Inflammatory macrophage (primary cell): ENCODE results near the gene LRMDA.

Experiments used
- DNase-seq, 2 donors: peaks; one replicate each; pipeline ENCODE4 v3.0.0-alpha.2; 2020 to 2022

Gene LRMDA

DNA sequence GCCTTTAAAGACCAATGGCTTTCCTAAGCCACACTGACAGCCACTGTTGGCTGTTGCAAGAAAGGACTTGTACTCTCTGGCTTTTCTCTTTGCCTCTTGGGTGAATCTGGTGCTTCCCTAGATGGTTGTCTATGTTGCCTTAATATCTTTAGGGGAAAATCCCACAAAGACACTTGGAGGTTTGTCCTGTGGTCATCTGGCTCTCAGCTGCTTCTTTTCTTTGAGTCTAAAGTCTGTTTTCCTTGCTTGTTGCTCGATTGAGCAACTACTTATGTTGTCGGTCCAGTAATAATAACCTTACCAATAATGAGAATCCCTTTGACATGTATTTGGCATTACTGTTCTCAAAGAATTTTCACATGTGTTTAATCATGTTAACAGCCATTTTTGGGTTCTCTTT, 537.6 kb downstream of the LRMDA start:
- DNase-seq = no peak

DNA sequence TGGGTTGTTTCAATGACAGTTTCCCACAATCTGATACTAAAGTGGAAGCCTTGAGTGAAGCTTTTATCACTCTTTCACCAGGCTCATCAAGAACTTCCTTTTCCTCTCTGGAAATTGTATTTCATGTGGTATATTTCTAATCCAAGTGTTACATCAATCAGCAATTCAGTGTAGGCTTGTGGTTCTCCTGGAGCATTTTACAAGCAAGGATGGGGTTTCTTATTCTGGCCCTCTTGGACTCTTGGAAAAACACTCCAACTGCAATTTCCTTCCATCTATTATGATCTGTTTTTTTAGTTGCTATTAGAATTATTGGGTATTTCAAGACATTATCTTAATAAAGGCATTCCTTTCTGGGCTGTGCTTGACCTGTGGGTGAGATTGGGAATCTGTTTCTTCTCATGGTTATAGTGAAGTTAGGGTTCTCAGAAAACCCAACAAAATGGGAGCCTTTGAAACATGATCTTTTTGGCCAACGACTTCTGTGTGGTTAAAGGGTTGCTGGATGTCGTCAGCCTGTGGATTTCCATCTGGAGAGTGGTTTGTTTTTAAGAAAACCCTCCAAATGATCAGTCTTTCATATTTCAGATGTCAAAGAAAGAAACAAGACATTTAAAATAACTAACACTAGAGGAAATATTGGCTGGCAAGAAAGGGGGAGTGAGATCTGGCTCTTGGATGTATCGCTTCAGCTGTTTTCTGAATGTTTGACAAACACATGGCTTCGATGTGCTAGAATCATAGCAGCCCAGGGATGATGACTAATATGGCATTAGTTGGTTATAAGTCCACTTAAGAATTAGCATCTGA, 540.2 kb downstream of the LRMDA start:
- DNase-seq = peak in 1 of 2 donors; percentile 5

DNA sequence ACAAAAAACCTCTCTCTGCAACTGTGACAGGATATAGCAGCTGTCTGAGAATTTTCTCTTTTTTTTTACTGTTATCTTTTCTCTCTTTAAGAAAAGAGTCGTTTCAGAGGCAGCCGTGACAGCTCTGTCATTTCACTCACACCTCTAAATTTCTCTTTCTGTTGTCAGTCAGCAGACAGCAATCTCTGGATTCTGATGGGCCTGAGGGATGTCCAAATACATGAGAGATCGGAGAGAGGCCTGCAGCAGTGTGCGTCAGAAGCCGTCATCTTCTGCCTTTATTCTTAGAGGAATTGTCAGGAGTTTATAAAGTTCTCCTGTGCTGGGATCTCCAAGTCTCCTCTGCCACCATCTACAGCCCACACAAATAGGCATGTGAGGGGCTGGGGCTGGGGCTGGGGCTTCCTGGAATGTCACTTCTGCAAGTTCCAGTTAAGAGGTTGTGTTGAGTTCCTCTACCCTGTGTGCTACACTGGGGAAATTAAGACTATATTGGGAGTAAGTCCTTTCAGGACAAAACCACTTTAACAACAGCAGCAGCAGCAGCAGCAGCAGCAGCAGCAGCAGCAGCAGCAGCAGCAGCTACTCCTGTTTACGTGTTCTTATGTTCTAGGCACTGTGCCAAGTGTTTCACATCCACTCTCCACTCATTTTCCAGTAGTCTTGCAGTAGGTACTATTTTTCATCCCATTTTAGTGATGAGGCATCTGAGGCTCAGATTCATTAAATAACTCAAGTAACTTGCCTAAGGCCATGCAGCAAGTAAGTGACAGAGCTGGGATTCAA, 541.3 kb downstream of the LRMDA start:
- DNase-seq = peak; percentile 12 to 38

DNA sequence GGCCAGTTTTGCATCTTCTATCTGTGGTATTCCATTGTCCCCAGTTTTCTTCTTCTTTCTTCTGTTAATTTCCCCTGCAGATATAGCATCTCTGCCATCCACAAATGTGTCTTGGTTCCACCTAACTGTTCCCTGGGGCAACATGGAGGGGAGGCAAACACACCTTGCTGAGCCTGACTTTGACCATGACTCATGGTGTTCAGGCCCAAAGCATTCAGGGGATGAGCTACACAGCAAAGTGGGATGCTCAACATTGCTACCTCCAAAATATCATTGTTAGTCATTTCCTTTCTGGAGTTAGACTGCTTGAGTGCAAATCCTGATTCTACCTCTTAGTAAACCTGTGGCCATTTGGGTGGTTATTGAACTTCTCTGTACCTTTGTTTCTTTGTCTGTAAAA, 542.7 kb downstream of the LRMDA start:
- DNase-seq = no peak

DNA sequence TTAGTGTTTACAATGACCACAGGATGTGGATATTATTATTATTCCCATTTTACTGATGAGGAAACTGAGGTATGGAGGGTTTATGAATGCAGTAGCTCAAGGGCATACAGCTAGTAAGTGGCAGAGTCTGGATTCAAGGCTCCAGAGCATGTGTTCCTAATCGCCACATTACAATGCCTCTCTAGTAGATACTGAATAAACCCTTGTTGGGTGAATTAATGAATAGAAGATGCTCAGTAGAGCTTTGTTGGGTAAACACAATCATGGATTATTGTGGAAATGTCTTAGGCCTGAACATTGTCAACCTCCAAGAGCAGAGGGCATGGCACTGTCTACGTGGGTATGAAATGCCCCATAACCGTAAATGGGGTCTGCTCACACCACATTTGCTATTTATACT, 545.3 kb downstream of the LRMDA start:
- no peak for DNase-seq

DNA sequence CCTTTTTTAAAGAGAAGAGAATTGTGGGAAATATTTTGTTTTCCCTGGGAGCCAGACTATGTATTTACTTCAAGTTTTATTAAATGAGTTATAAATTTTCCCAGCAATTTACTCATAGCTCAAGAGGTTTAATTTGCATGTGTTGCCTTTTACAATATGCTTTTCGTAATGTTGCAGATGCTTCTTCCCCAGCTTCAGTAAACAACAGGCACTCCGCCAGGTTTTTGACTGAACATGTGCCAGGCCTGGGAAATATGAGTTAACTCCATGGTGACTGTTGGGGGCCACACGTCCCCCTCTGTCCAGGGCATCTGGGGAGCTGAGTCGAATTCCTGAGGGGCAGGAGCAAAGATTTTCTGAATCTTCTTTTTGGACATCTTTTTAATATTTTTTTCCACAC, 545.7 kb downstream of the LRMDA start:
- no peak for DNase-seq

DNA sequence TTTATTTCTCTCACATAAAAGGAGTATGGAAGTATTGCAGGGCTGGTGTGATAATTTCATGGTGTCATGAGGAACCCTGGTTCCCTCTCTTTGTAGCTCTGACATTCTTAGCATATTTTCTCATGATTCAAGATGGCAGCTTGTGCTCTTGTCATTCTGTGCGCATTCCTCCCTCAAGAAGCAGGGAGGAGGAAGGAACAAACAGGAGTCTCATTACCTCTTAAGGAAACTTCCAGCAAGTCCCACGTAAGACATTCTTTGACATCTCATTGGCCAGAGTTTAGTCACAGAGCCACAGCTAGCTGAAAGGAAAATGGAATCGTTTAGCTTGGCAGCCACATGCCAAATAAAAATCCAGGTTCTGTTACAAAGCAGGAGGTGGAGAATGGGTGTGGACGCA, 546.8 kb downstream of the LRMDA start:
- DNase-seq = no peak

DNA sequence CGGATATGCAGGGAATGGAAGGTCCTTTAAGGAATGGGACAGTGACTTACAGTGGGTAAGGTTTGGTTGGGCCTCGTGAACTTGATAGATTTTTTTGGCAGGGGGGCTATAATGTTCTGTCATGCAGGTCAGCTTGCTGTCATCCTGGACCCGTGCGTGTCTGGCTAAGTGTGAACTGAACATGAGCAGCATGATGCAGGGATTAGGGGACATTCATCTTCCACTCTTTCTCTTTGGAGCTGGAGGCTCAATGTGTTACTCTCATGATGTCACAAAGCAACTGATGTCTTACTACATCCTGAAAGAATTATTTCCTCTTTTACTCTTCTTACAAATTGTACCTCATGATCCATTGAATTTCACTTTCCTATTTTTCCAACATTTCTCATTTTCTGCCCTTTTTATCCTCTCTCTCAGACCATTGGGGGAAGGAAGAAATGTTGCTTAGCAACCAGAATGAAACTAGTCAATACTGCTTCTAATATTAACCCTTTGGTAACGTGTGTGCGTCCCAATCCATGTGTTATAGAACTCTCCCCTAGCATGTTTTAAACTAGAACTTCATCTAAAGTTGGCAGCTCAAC, 549.1 kb downstream of the LRMDA start:
- DNase-seq = peak; percentile 10 to 54

DNA sequence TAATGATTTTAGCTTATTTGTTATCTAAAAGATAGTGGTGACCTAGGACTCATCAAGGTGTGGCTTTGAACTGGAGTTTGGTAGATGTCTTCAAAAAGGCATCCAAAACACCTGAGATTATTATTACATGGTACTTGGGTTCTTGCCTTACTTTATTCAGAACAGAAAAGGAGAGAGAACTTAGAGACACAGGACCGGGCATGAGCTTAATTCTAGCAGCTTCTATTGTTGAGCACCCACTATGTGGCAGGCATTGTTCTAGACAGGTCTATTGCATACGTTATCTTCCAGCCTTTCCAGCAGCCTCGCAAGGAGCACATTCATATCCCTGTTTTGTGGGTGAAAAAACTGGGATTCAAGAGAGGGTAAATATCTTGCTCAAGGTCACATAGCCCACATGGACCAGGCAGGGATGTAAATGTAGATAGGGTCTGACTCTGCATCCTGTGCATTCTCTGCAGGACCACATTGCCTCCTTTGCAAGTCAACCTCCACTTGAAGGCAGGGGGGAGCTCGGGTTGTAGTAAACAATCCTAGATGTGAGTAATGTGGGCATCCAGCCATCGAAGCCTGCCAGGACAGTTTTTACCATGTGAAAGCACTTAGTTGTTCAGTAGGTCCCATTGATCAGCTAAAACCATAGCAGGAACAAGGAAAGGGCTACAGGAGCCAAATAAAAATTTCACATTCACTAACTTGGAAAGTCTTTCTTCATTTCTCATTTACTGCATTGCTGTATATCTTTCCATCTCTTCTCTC, 551.4 kb downstream of the LRMDA start:
- DNase-seq = no peak

DNA sequence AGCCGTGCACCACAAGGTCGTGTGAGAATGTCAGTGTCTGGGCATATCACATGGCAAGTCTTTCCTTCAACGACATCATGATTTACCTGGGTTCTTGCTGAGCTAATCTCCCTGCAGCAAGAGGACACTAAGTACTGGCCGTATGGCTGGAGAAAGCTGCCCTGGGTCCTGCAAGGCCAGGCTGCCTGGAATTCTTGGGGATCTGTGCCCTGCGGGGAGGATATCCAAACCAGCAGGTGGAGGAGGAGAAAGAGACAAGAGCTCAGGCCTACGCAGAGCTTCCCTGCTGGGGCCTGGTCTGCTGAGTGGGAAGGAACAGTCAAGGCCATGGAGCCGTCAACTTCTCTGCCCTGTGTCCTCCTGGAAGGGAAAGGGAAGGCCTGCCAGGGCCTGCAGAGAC, 552.6 kb downstream of the LRMDA start:
- DNase-seq = no peak

DNA sequence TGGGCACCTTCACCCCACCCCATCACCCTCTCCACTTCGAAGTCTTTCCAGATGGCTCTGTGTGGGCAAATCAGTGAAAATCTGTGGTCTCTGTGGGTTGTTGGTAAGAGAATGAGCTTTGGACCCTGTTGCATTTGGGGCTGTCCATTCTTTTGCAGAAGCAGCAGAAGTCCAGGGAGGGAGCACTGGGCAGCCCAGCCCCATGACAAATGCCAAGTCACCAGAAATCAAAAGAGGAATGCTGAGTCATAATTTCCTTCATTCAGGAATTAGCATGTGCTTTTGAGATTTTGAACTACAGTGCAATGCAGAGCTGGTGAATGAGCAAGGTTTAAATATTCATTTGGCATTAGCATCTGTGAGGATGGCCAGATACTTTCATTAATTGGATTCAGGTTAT, 556.2 kb downstream of the LRMDA start:
- no peak for DNase-seq

DNA sequence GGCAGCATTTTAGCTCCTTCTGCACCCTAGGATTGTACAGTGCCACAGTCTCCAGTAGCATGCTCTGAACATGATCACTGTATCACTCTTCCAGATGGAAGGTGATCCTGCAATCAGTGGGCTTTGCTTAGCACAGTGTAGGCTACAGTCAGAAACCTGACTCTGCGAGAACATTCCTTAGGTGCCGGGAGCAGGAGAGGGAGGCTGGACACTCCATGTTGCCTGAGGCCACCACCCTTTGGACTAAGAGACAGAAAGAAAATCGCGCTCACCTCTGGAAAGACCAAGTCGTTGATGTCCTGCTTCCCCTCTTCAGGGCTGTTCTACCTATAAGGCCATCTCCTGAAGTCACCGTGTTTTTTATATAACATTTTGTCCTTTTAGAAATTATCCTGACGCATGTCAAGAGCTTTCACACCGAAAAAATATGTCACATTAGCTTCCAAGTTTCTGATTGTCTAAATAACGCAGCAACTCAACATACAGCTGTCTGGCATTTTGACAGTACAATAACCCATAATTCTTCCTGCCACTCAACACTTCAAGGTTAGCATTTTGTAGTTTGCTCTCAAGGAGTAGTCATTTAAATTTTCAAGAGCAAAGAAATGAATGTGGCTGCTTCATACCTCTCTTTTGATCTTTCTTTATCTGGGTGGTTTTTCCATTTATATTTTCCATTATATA, 563.1 kb downstream of the LRMDA start:
- DNase-seq = no peak

DNA sequence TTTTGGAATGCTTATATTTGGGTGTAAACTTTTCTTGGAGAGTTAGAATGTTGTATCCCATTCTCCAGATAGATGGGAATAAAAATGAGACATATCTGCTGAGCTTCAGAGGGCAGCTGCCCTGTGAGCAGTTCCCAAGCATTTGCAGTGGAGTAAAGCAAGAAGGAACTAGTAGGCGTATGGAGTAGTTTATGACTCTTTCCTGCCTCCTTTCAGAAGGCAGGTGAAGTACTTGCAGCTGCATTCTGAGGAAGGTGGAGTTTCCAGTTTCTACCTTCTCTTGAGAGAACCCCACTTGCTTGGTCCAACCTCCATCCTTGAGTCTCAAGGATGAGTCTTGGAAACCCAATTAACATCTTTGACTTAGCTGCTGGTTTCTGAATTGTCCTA, 563.6 kb downstream of the LRMDA start:
- no peak for DNase-seq

DNA sequence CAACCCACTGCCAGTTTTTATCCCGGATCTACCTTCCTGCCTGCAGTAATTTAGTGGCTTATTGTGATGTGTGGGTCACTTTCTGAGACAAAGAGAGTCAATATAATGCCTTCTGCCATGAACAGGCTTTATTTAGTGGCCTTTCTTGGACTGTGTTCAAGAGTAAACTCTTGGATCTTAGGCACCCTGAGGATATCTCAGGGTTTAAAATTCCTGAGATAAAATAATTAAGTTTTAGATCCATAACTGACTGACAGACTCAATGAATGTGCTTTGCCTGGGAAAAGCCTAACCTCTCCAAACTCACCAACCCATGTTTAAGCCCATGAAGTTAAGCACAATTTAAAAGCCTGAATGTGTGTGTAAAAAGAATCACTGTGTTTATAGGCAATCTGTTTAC, 564.3 kb downstream of the LRMDA start:
- no peak for DNase-seq

DNA sequence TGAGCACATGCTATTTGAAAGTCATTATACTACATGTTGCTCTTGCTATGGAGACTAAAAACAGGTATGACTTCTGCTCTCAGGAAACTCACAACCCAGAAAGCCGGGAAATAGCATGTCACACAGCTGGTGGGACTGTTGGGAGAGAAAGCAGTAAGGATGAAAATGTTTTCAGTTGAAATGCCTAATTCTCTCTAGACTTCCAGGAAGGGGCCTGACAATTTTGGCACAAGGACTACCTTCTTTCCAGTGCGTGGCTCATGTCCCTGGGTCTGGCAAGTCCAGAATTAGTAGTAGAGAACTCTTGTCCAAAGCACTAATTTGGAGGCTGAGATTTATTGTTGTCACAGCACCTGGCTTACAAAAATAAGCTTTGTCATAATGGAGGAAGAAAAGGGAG, 567.6 kb downstream of the LRMDA start:
- DNase-seq = no peak

DNA sequence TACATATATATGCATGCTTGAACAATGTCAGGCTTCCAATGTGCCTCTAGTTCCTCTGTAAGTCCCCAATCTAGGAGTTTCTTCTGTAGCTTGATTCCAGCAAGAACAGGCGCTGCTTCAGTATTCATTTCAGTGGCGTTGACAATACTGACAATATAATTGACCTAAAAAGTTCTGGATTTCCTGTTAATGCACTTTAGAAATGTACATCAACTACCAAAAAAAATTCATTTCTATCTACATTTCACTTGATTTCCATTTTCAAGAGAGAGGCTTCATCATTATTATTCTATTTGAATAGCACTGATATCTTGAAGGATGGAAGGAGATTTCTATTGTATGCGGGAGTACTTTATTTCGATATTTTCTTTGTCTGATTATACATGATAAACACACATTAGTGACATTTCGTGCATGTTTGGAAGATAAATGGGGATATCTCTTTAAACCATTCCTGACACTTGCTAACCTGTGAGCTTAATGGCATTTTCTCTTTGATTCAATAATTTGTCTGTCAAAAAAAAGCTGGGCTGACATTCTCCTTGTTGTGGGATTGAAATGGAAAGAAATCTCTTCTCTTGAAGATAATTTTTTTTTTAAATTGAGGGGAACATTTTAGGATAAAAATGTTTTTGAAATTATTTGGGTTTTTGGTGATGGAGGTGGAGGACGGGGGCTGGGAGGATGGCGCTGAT, 568.2 kb downstream of the LRMDA start:
- DNase-seq = no peak

DNA sequence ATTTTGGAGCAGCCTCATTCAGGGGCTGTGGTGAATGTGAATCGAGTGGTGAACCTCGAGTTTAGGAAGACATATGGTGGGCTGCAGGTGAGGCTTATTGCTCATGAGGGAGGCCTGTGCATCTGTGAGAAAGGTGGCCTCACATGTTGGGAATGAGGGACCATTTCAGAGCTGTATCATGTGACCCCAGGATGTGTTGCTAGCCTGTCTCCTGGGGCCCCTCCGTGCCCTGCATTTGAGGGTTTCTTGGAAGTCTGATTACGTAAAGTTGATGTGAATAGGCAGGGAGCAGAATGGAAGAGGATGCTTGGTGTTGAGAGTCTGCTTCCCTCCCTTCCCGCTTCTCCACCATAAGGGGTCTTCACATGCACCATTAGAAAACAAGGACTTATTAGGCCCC, 569.1 kb downstream of the LRMDA start:
- no peak for DNase-seq

DNA sequence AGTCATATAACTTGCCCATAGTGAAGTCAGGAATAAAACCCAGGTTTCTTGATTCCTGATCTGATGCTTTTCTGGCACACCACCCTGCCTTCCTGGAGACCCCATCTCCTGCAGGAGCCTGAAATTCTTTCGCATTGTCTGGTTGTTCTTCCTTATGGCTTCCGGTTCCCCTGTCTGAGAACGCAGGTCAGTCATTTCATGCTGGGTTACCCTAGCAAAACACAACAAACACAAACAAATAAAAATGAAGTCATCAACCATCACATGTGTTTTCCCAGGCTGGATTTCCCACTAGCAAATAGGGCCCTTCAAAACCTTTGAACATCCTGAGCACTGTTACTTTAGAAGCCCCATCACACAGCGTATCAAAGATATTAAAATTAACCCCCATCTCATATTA, 569.6 kb downstream of the LRMDA start:
- DNase-seq = peak in 1 of 2 donors; percentile 2

DNA sequence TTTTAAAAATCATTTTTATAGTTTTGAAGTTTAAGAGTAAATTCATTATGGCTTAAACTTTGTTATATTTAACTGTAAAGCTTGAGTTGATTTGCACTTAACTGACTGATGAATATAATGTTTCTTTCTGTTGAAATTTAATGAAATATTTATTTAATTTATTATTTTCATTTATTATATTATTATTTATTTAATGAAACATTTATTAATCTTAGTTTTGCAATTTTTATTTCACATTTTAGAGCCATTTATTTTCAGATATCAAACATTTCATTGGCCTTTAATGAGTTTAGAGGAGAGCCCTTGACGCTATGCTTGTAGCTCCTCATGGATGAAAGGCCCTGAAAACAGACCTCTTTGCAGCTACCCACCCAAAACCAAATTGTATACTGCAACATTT, 570.0 kb downstream of the LRMDA start:
- no peak for DNase-seq

DNA sequence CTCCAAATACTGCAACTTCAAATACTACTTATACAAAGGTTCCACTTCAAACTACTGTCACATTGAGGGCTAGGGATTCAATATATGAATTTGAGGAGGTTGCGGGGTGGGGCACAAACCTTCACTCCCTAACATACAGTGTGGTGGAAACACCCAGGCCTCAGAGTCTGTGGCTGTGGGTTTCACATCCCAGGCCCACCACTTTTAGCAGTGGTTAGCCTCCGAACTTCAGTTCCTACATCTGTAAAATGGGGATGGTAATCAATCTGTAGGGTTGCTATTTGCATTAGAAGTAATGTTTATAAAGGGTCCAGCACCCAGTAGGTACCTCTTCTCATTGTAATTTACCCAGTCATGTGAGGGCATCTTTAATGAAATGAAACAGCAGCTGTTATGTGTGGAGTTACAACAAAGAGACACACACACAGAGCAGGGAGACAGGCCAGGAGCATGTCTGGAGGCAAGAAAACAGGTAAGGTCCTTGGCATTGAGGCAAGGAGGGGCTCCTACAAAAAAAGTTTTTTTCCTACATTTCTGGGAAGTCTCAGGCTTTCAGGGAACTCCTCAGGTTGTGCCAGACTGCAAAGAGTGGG, 570.9 kb downstream of the LRMDA start:
- no peak for DNase-seq

DNA sequence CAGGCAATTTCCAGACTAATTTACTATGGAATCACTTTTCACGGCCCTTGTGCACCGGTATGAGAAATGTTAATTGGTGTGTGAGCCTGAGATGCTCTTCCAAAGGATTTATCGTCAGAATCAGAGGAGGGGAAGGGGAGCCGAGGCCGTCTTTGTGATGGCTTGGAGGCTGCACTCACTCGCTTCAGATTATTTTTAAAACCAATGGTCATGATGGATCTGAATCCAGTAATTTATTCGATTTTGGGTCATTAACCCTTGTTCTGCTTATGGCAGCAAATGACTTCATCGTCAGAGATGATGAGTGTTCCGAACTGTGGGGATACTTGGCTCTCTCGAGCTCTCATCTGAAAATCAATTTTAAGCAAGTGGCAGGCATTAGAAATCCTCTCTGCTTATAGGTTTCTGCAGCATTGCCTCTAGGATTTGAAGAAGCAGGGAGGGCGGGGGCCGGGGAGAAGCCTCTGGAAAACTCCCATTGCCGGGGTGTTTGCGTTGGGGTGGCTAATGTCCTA, 576.3 kb downstream of the LRMDA start:
- DNase-seq = no peak
